HG03108 (cell line): ENCODE data around the gene TBXA2R.
"Not testable (repeated sequence)": the region's sequence is repeated elsewhere in the genome, so short reads cannot be mapped to it uniquely, and the experiment has no call there.

Experiments used
- ATAC-seq: cut with Tn5 transposase; IDR thresholded peaks from one replicate; pipeline ENCODE4 v1.9.1; 2021; ENCODE audit warnings: moderate library complexity; ENCODE audit not compliant: unreplicated experiment

Gene TBXA2R

GRCh38 chr19:3606690-3607289, at the start of gene TBXA2R:
TBXA2R (minus strand) TSS chr19:3606875; CDS start chr19:3600634, 6,241 bp downstream.
- ATAC-seq, result no peak

DNA sequence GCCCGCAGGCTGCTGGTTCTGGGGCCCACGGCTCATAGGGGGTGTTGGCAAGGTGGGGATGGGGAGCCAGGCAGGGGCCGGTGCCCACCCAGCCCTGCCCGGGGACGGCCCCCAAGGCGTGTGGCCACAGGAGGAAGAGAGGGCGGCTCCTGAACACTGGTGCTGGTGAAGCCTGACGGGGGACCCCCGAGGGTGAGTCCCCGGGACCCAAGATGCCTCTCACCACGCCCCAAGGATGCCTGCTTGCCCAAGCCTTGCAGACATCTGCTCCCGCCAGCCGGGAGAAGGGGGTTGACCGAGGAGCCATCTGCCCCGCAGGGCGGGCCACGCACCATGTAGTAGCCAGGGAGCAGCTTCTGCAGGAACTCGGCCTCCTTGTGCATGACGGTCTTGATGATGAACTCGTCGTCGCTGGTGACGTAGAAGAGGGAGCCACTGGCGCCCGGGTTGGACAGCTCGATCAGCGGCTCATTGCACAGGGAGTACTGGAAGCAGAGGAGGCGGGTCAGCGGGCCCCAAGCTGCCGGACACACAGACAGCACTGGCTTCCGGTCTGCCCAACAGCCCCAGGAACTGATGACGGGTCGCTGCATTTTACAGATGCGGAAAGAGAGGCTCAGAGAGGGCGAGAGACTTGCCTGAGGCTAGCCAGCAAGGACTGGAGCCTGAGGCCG, 49.5 kb upstream of the TBXA2R start:
- ATAC-seq, result no peak

- ATAC-seq, result no peak
These were observed 48.9 kb upstream of the TBXA2R start for GRCh38 chr19:3655402-3656072.

- ATAC-seq, result no peak
These were observed 47.3 kb upstream of the TBXA2R start for GRCh38 chr19:3653865-3654513.

GRCh38 chr19:3653081-3653795, 46.6 kb upstream of the TBXA2R start:
- ATAC-seq, result no peak

GRCh38 chr19:3652422-3652821, 45.7 kb upstream of the TBXA2R start:
- no peak for ATAC-seq

- ATAC-seq, result no peak
These were observed 45.0 kb upstream of the TBXA2R start for GRCh38 chr19:3651684-3652083.

- ATAC-seq, result no peak
These were observed 43.2 kb upstream of the TBXA2R start for GRCh38 chr19:3649888-3650287.

DNA sequence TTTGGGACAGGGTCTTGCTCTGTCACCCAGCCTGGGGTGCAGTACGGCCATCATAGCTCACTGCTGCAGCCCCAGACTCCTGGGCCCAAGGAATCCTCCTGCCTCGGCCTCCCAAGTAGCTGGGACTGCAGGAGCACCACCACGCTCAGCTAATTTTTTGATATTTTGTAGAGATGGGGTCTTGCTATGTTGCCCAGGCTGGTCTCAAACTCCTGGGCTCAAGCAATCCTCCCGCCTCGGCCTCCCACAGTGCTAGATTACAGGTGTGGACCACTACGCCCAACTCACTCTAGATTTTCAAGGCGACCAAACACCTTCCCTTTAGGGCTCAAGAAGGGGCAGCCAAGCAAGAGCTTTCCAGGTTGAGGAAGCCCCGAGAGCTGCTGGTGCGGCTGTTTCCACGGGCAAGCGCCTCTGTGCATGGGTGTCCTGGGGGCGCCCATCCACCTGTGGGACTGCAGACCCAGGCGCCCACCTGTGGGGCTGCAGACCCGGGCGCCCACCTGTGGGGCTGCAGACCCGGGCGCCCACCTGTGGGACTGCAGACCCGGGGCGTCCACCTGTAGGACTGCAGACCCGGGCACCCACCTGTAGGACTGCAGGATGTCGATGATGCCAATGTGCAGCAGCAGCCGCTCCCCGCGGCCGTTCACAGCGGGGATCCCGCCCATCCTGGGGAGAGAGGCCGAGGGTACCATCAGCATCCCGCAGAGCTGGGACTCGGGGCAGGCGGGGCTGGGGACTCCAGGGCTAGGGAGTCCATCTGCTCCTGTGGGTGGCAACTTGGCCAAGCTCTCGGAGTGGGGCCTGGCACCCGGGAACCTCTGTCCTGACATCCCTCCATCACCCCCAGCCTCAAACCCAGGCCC, 41.6 kb upstream of the TBXA2R start:
- ATAC-seq, result no peak

GRCh38 chr19:3647102-3647501, 40.4 kb upstream of the TBXA2R start:
- not testable (repeated sequence) for ATAC-seq

DNA sequence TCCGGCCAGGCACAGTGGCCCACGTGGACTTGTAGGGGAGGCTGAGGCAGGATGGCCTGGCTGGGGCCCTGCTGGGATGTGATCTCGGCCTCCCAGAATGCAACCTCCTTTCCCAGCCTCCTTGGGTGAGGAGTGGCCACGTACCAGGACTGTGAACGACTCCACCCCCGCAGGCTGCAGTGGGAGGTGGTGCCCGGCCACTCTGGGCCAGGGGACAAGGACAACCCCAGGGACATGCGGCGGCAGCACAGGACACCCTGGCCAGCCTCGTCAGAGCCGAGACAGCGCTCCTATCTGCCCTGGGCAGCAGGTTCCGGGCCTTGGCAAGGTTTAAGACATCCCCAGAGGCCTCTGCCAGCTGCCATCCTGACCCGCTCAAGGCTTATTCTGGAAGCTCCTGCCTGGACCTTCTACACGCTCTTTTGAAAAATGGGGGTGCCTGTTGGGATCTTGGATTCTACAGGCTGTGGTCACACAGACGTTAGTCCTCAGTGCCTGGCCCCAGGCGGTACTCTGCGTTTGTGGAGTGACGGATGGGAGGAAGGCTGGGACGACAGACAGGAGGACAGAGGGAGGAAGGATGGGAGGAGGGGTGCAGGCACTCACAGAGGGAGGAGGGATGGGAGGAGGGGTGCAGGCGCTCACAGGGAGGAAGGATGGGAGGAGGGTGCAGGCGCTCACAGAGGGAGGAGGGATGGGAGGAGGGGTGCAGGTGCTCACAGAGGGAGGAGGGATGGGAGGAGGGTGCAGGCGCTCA, 39.8 kb upstream of the TBXA2R start:
- ATAC-seq, result no peak

- ATAC-seq, result no peak
These were observed 39.1 kb upstream of the TBXA2R start for GRCh38 chr19:3645726-3646125.

DNA sequence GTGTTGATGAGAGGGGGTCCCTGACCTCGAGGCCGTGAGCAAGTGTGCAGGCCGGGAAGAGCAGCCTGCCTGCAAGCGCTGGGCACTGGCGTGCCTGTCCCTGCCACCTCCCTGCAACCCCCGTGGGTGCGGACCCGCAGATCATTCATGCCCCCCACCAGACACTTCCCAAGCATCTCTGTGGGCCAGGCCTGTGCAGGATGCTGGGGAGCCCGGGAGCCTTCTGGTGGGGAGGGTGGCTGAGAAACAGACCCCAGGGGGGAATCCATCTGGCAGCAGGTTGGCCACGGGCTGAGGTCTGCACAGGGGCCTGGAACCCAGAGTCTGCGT, 38.4 kb upstream of the TBXA2R start:
- no peak for ATAC-seq

GRCh38 chr19:3644351-3645066, 37.8 kb upstream of the TBXA2R start:
- no peak for ATAC-seq

DNA sequence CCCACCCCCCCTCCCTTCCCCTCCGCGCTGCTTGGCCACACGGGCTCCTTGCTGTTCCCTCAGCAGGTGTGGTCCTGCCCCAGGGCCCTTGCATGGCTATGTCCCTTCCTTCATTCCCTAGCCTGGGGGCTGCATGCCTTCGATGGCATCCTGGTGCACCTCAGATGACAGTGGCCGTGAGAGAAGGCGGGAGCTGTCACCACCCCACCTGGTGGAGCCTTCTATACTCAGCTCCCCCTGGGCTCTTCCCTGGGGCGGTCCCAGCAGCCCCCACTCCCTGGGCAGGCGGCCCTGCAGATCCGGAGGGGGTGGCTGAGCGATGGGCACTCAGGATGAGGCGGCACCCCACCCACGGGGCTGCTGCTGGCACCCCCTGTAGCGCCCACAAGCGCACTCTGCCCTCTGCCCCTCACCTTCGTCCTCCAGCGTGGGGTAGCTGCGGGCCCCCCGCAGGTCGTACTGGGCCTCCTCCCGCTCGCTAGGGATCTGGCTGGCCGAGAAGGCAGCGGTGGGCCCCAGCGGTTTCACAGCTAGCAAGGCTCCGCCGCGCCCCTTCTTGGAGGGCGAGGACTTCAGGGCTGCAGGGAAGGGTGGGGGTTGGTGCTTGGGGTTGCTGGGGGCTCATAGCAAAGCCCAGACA, 37.1 kb upstream of the TBXA2R start:
- no peak for ATAC-seq

- ATAC-seq, result no peak
These were observed 36.5 kb upstream of the TBXA2R start for GRCh38 chr19:3642987-3643673.

DNA sequence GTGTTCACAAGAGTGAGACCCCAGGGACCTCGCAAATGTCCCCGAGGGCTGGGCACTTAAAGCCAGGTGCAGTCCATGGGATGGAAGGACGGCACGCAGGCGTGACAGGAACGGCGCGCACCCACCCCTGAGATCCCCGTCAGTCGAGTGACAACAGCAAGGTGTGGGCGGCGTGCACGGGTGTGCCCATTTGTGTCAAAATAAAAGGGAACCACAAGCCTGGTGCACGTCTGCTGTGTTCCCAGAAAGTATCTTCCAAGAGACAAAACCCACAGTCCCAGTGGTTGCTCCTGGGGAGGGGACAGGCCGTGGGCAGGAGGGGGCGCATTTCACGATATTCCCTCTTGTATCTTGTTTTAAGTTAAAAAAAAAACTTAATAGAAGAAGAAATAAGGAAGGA, 35.6 kb upstream of the TBXA2R start:
- ATAC-seq, result no peak
